Measurements from ENCODE around the gene CFAP68.

Gene CFAP68, protein sequence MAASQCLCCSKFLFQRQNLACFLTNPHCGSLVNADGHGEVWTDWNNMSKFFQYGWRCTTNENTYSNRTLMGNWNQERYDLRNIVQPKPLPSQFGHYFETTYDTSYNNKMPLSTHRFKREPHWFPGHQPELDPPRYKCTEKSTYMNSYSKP

DNA sequence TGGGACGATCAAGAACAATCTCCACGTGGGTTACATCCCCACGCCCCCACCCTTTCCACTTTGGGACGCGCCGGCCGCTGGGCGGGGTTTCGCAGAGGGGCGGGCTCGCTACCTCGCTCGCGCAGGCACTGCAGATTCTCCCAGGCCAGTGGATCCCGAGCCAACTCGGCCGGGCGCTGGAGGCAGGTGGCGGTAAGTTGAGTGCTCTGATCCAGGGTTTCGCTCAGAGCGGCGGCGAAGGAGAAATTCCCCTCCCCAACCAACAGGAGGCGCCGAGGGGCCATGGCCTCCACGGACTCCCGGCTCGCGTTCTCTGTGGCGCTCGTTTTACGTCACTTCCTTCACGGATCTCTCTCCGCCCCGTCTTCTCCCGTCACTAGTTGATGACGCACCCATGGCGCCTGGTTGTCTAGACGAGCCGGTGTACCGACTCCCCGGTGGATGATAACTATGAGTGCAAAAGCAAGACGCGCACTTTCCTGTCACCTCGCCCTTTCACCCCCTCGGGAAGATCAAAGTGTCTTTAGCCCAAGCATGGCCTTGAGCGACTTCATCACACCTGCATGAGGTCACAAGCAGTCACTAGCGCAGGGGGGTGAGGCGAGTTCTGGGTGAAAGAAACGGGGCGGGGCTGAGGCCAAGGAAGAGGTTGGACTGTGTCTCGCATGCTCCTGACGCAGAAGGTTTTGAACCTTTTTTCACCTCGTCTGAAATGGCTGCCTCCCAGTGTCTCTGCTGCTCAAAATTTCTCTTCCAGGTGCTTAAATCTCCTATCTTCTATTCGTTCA is at the start of gene CFAP68, which contains the start of gene FDXACB1:
Gene CFAP68 (plus strand): TSS at position 693 of the 788 bp plus-strand sequence. CDS start 20 bp downstream, at position 713.
Gene FDXACB1 (minus strand): TSS at position 317 of the 788 bp plus-strand sequence. CDS start 33 bp downstream, at position 284.
- DNase-seq (ENCODE audit: low spot score), result peak; percentile 99

DNA sequence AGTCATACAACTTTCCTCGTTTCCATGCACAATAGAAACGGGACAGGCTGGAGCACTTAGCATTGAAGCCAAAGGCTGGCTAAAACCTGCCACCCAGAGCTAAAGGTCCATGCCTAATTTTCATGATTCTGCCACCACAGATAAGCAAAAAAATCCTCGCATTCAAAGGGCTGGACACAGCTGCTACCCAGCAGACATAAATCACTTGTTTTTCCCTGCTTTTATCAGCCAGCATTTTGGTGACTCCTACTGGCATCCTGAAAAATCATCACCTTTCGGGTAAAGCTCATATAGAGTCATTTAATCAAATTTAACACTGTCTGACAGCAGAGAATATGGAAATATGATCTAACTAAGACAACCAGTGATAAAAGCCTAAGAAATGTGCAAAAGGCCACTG is 45.8 kb upstream of the CFAP68 start:
- no peak for DNase-seq (ENCODE audit: low spot score)

DNA sequence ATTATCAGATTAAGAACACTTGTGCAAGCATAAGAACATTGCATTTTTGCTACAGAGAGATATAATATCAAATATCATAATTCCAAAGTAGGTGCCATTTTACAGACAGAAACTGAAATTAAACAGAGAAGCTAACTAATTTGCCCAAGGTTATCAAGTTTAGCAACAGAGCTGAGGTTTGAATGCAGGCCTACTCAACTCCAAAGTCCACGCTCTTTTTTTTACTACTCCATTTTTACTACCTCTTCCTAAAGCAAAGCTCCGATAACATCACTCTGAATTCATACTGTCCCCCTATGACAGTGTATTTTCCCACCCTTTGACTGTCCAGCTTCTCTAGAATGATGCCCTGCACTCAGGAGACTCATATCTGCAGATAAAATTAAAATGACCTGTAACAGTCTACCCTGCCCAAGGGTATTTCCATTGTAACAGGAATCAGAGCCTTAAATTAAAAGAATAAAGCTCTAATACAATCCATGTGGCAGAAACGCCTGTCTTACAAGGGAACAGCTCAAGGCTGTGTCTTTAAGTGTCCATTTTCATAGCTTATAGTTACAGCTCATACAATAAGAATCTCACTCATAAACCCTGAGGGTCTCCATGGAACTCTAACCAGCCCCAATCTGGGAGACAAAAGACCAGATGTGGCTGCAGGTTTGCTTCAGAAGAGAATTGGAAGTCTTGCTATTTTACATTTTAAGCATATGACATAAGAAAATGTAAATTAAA is 44.7 kb upstream of the CFAP68 start:
- no peak for DNase-seq (ENCODE audit: low spot score)

DNA sequence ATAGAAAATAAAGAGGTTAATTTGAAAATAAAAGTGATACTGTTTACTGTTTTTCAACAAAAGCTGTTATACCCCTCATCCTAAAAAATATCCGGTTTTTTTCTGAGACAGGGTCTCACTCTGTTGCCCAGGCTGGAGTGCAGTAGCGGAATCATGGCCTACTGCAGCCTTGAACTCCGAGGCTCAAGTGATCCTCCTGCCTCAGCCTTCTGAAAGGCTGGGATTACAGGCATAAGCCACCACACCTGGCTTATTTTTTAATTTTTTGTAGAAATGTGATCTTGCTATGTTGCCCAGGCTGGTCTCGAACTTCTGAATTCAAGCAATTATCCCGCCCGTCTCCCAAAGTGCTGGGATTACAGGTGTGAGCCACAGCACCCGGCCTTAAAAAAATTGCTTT is 43.7 kb upstream of the CFAP68 start:
- DNase-seq (ENCODE audit: low spot score), result no peak

DNA sequence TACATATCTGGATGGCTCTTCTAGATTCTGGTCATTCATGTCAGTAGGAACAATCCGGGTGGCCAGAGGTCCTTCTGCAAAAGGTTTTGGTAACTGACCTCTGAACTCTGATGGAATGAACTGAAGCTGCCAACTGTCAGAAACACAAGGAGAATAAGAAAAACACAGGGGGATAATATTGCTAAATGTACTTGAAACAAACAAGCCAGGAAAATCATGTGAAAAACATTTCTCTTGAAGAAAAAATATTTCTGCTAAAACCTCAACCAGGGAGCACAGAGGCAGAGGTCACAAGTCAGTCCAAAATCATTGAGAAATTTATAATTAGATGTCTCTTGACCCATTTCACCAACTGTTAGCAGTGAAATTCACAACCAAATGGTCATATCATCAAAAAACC is 43.2 kb upstream of the CFAP68 start:
- no peak for DNase-seq (ENCODE audit: low spot score)

DNA sequence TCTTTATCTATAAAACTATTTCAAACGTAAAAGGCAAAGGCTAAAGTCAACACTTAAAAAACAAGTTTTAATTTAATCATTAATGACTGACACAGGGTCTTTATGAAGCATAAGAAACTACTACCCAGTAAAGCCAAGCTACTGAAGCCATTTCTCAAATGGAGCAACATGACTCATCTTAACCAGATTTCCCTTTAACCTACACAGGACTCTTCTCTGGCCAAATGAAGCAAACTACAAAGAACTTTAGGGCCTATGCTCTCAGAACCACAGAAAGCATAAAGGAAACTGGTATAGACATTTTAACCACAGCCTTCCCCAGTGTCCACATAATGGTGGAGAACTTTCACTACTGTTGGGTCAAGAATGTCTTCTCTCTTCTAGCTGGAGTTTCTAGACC is 42.6 kb upstream of the CFAP68 start:
- no peak for DNase-seq (ENCODE audit: low spot score)

DNA sequence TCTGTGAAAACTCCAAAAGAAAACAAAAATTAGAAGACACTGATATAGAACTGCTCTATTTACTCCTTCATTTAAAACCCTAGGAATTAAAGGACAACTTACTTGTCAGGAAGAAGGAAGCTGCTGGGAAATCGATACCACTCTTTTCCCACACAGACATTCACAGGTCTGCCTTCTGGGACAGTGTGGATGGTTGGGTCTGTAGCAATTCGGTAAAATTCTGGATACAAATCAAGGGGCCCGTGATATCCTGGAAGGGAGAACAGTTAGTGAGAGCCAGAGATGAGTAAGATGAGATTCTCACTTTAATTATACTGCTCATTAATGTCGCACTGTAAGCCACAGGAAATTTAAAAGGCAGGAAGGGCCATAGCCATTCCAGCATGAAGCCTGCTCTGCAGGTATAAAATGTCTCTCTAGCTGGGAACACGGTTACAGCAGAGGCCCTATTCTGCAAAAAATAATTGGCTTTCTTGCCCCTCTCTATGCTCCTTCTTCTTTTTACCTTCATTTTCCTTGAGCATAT is 41.9 kb upstream of the CFAP68 start:
- no peak for DNase-seq (ENCODE audit: low spot score)

DNA sequence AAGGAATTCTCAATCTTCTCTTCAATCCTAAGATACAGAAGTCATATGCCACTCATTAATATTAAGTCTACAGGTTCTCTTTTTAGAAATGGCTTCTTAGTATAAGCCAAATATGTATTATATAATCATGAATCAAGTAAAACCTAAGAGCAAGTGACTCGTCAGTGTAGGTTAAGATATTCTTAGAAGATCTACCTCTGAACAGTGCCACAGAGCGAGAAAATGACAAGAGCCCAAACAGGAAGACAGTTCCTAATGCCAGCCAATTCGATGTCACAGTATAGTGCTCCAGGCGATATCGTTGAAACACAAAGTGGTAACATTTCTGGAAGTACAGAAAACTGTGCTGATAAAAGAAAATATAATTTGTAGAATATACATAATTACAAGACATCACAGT is 41.3 kb upstream of the CFAP68 start:
- DNase-seq (ENCODE audit: low spot score), result no peak

DNA sequence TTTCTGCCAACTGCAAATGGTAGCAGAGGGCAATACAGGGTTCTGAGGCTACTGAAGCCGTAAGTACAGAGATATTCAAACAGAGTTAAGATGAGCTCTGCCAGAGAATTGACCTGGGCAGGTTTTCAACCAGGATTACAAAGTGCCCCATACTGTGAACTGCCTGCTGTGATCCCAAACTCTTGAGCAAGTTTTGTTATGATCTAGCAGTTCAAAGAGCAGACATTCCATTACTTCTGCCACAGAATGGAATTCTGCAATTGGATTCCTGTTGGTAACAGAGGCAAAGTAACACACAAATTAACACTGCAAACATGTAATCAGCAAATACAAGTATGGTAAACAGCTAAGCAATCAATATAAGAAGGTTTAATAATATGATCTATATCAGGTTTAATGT is 39.2 kb upstream of the CFAP68 start:
- no peak for DNase-seq (ENCODE audit: low spot score)

DNA sequence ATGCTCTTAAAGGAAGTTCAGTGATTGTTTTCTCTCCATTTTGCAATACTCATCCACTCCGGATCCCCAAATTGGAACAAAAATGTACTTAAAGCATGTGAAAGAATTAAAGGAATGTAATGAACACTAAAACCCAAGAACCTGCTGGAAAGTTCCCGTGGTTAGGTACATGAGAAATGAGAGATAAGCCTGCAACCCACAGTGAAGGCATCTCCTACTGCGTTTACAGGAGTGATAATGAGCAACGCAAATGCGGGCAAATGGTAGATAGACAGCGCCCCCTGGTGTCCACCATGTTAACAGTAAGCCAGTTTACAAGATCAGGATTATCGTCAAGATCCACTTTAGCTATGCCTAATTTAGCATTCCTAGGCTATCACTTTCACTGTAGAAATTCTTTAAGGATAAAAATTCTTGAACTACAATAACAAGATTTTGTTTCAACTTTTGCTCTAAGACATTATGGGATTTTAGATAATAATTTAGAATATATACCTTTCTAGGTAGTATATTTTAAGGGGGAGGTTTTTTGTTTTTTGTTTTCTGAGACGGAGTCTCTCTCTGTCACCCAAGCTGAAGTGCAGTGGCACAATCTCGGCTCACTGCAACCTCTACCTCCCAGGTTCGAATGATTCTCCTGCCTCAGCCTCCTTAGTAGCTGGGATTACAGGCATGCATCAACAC is 37.8 kb upstream of the CFAP68 start:
- DNase-seq (ENCODE audit: low spot score), result peak; percentile 88

DNA sequence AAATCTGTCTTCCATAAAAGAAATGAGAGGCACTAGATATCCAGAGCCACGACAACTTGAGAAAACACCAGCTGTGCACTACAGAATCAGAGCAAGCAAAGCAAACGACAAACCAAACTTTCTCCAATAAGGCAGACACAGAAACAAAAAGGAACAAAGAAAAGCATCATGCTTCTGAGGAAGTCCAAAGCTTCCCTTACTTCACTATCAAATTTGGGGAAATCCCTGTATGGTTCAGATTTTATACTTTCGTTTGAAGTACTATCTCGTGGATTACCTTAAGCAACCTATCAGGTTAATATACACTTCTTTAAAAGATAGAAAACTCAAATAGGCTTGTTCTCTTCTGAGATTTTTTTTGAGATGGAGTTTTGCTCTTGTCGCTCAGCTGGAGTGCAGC is 35.7 kb upstream of the CFAP68 start:
- no peak for DNase-seq (ENCODE audit: low spot score)

DNA sequence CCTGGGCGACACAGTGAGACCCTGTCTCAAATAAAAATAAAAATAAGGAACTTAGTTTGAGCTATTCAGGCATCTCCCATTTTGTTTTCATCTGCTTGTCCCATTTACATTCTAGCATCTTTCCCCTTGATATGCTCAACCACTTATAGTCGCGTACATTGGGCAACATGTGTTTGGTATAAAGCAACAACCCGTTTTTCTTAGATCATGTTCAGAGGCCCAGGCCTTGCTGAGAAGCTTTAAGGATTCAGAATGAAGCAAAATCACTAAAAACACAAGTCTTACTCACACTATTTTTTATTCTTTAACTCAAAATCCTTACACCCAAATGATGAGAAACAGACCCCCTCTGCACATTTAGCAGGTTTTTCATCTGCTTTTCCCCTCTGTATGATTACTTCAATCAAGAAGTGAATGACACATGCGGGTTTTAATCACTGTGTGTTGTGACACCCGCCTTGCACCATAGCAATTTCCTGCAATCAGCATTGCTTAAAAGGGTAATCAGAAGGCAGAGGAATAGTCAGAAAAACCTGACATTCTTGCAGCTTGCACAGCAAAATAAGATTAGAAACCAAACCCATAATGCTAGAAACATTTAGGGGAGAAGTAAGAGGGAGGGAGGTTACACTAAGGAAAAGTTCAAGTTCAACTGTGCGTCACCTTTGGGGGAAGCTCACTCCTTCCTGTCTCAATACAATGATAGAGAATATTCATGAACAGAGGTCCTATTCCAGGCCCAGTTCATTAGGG is 33.9 kb upstream of the CFAP68 start:
- DNase-seq (ENCODE audit: low spot score), result no peak

DNA sequence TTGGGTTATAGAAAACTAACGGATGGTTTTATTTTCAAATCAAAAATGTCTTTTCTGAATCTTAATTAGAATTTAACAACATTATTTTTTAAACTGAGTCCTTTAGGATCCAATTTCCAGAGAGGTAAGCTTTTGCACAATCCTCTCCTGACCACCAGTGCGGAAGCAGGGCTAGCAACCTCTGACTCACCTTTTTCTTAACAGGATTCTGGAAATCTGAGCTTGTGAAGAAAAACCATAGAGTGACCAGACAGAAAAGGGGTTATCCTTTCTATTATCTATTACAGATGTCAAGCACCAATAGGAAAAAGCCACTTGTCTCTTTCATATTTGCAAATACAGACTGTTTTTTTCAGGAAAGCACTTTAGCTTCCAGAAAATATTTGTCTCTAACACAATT is 33.3 kb upstream of the CFAP68 start:
- no peak for DNase-seq (ENCODE audit: low spot score)

DNA sequence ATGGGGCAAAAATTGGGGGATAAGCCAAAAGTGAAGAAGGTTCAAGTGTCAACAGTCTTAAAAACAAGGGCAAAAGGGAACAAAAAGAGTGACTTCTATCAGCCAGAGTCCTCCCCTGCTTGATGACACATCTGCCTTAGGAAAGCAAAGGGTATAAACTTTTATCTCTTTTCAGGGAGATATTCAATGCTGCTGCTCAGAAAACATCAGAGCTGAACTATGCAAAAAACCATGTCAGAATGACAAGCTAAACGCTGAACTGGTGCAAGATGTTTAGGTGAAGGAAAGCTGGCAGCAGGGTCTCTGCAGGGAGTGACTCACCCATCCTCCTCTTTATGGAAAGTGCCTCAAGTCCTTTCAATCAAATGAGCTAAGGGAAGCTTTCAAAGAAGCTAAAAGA is 32.7 kb upstream of the CFAP68 start:
- no peak for DNase-seq (ENCODE audit: low spot score)

DNA sequence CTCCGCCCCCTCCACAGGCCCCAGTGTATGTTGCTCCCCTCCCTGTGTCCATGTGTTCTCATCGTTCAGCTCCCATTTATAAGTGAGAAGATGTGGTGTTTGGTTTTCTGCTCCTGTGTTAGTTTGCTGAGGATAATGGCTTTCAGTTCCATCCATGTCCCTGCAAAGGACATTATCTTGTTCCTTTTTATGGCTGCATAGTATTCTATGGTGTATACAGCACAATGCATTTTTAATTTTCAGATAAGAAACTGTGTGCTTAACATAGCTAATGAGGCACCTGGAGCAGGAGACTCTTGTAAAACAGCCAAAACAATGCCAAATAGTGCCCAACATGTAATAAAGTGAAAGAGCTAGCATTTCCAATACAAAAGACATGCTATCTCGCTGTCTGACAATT is 29.7 kb upstream of the CFAP68 start:
- no peak for DNase-seq (ENCODE audit: low spot score)

DNA sequence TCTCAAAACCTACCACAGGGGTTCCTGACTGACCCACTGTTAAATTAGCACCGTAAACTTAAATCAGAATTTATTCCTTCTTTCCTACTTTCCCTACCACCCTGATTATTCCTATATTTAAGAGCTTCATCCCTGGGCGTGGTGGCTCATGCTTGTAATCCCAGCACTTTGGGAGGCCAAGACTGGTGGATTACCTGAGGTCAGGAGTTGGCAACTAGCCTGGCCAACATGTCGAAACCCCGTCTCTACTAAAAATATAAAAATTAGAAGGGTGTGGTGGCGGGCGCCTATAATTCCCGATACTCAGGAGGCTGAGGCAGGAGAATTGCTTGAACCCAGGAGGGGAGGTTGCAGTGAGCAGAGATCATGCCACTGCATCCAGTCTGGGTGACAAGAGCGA is 28.3 kb upstream of the CFAP68 start:
- DNase-seq (ENCODE audit: low spot score), result no peak

DNA sequence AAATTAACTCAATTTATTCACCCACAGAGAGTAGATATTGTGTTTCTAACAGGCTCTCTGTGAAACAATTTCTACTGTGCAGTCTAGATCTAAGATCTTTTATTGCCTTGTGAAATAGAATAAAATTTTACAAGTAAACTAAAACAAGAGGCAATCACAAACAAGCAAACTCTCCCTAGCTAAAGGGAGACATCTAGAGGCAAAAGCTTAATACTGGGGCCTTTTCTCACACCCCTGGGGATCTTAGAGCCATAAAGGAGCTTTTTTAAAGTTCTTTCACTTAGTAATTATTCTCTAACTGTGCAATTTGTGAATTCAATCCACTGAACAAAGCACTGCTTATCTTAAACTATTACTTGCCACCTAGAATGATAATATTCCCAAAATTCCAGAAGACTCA is 27.7 kb upstream of the CFAP68 start:
- DNase-seq (ENCODE audit: low spot score), result peak; percentile 41

DNA sequence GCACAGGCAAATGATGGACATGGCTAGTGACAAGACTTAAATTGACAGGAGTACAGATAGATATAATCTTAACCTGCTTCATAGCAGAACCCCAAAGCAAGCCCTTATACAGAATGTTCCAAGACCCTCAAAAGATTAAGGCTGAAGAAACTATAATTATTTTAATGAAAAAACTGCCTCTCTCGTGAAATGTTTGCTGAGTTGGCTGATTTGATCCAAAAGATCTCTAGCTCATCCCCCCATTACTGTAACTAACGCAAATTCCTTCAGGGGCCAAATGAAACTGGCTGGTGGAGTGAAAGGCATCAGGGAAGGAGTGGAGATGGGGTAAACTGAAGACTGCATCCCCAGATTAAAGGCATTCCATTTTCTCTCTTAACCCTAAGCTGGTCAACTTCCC is 27.2 kb upstream of the CFAP68 start:
- DNase-seq (ENCODE audit: low spot score), result no peak

DNA sequence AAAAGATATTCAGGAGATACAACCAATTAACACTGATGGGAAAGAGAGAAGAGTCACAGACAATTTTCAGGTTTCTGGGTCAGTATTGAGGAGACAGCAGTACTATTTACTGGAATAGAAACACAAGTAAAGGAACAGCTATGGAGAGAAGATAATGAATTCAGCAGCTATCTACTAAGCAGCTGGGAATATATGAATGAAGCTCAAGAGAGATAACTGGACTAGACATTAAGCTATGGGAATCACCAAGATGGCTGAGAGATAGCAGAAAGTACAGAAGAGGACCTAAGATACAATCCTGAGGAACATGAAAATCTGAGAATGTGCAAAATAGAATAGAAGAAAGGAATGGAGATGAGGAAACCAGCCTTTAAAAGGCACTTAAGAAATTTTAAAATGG is 23.8 kb upstream of the CFAP68 start:
- DNase-seq (ENCODE audit: low spot score), result no peak

DNA sequence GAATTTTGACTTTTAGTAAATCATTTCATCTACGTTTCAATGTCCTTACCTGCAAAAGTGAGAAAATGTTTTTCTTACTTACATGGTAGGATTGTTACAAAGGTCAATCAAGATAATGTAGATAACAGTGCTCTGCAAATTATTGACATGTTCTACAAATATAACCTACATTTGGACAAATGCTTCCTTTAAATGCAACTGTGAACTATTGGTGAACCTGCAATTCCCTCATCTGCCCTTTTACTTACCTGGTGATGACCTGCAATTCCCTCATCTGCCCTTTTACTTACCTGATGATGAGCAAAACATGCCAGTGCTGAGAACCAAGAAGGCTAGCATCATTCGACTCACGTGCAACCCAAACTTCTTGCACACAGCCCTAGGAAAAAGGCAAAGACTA is 19.1 kb upstream of the CFAP68 start:
- DNase-seq (ENCODE audit: low spot score), result no peak

DNA sequence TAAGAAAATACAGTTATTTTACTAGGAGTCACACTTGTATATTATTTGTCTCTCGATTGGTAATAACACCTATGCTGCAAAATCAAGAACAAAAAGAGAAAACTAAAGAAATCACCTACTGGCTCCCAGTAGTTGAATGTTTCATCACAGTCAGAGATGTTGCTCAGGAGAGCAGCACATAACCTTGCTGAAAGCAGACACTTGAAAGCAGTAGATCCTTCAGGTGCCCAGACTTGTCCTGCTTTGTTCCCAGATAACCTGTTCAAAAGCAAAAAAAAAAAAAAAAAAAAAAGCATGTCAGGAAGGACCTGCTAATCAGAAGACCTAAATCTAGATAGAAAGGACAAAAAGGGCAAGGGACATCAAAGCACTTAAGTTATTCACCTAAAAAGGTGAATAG is 9.2 kb upstream of the CFAP68 start:
- DNase-seq (ENCODE audit: low spot score), result no peak

DNA sequence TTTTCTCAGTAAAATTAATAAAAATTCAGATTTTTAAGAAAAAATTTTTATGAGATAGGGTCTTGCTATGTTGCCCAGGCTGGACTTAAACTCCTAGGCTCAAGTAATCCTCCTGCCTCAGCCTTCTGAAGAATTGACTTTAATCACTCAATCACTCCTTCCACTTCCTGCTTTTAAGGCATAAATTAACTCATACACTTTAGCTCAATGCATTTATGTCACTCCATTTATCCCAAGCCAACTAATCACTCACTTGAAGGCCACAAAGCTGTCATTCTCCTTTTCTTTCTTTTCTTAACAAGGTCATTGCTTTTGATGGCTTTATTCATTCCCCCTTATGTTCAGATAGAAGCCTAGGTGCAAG is 8.8 kb upstream of the CFAP68 start:
- no peak for DNase-seq (ENCODE audit: low spot score)
